Measurements from ENCODE around the gene KRT85.

KRT85 gene

DNA sequence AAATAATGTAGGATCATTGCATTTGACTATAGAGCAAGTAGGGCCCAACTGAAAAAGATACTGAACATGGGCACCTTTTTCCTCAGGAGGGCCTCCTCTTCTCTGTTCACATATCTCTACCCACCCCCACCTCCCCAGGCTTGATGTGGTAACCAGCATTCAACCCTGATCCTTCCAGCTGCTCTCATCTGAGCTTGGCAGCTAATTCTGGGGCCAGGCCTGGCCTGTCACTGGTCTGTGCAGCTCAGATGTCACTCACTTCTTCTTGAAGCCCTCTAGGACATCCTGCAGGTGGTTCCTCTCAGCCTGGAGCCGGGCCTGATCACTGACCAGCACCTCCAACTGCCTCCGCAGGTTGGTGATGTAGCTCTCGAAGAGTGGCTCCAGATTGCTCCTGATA is 16.1 kb upstream of the KRT85 start:
- H3K23ac ChIP-seq (ENCODE audit: low read length) = no peak overlapping the region
- no peak overlapping the region for H2AFZ ChIP-seq (ENCODE audit: insufficient read depth, low read length, poor library complexity)
- no peak overlapping the region for H3K27ac ChIP-seq (ENCODE audit: low read depth, low read length)
- no peak overlapping the region for H3K4ac ChIP-seq (ENCODE audit: low read depth, low read length)
- H2BK5ac ChIP-seq (ENCODE audit: low read depth, low read length, poor library complexity) = no peak overlapping the region
- H2BK120ac ChIP-seq (ENCODE audit: insufficient read depth, low read length, poor library complexity) = no peak overlapping the region
- no peaks in the 10 kb centered on the region for H3K79me1 ChIP-seq (ENCODE audit: low read length)
- no peaks in the 10 kb centered on the region for H3K79me2 ChIP-seq (ENCODE audit: control insufficient read depth, insufficient read depth, low read length, poor library complexity)
- H4K12ac ChIP-seq (ENCODE audit: low read depth, low read length) = no peak overlapping the region
- H2AK5ac ChIP-seq (ENCODE audit: low read length) = no peak overlapping the region
- peak in 1 of 2 donors; percentile 20 for DNase-seq
- no peak overlapping the region for H3K18ac ChIP-seq (ENCODE audit: low read length)
- H3K4me1 ChIP-seq (ENCODE audit: control insufficient read depth in 1 of 2, insufficient read depth in 2 of 2, low read length in 2 of 2) = no peaks in the 10 kb centered on the region
- no peaks in the 10 kb centered on the region for H3K27me3 ChIP-seq (ENCODE audit: insufficient read depth, low read length)
- H4K91ac ChIP-seq (ENCODE audit: low read depth, low read length) = no peak overlapping the region
- H3K4me3 ChIP-seq (ENCODE audit: low read depth, low read length) = no peak overlapping the region
- H3K36me3 ChIP-seq (ENCODE audit: control insufficient read depth in 1 of 2, insufficient read depth in 2 of 2, low read length in 2 of 2) = no peaks in the 10 kb centered on the region
- no peak overlapping the region for H4K8ac ChIP-seq (ENCODE audit: low read depth, low read length)
- WGBS (ENCODE audit: extremely low coverage, insufficient coverage, insufficient read length) = no CpG with 5 or more reads among the region's 3 CpGs
- H3K9me3 ChIP-seq (ENCODE audit: insufficient read depth, low read depth, low read length) = peaks cover 3% of the 10 kb centered on the region
- H3K9ac ChIP-seq (ENCODE audit: low read length) = no peak overlapping the region
- H3K4me2 ChIP-seq (ENCODE audit: low read length) = no peak overlapping the region
- H3K14ac ChIP-seq (ENCODE audit: low read length) = no peak overlapping the region
- no peak overlapping the region for H2BK12ac ChIP-seq (ENCODE audit: low read length)

DNA sequence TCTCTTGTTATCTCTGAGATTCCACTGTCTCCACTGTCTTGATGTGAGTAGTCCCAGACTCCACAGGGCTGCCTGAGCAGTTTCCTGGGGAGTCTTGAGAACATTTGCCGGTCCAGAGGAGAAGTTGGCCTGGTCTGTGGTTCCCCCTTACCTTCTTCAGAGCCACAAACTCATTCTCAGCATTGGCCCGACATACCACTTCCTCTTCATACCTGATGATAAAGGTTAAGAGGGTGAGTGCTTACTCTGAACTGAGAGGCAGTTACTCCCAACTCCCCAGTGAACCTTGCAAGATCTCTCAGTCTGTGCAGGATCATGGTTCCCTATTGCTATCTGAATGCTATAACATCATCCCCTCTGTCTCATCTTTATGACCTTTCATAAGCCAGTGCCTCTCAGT is 15.6 kb upstream of the KRT85 start:
- no peak overlapping the region for H2BK120ac ChIP-seq (ENCODE audit: insufficient read depth, low read length, poor library complexity)
- no peak overlapping the region for H2AFZ ChIP-seq (ENCODE audit: insufficient read depth, low read length, poor library complexity)
- no peak overlapping the region for H3K18ac ChIP-seq (ENCODE audit: low read length)
- peaks cover 3% of the 10 kb centered on the region for H3K9me3 ChIP-seq (ENCODE audit: insufficient read depth, low read depth, low read length)
- WGBS (ENCODE audit: extremely low coverage, insufficient coverage, insufficient read length) = no CpG with 5 or more reads among the region's 2 CpGs
- no peaks in the 10 kb centered on the region for H3K79me1 ChIP-seq (ENCODE audit: low read length)
- H4K12ac ChIP-seq (ENCODE audit: low read depth, low read length) = no peak overlapping the region
- H2BK5ac ChIP-seq (ENCODE audit: low read depth, low read length, poor library complexity) = no peak overlapping the region
- no peaks in the 10 kb centered on the region for H3K79me2 ChIP-seq (ENCODE audit: control insufficient read depth, insufficient read depth, low read length, poor library complexity)
- no peak overlapping the region for H3K23ac ChIP-seq (ENCODE audit: low read length)
- no peak overlapping the region for H2BK12ac ChIP-seq (ENCODE audit: low read length)
- no peaks in the 10 kb centered on the region for H3K36me3 ChIP-seq (ENCODE audit: control insufficient read depth in 1 of 2, insufficient read depth in 2 of 2, low read length in 2 of 2)
- no peak overlapping the region for H4K8ac ChIP-seq (ENCODE audit: low read depth, low read length)
- H3K4me2 ChIP-seq (ENCODE audit: low read length) = no peak overlapping the region
- no peak overlapping the region for H3K27ac ChIP-seq (ENCODE audit: low read depth, low read length)
- H3K4me1 ChIP-seq (ENCODE audit: control insufficient read depth in 1 of 2, insufficient read depth in 2 of 2, low read length in 2 of 2) = no peaks in the 10 kb centered on the region
- H3K4ac ChIP-seq (ENCODE audit: low read depth, low read length) = no peak overlapping the region
- H2AK5ac ChIP-seq (ENCODE audit: low read length) = no peak overlapping the region
- no peaks in the 10 kb centered on the region for H3K27me3 ChIP-seq (ENCODE audit: insufficient read depth, low read length)
- DNase-seq = no peak
- H4K91ac ChIP-seq (ENCODE audit: low read depth, low read length) = no peak overlapping the region
- H3K14ac ChIP-seq (ENCODE audit: low read length) = no peak overlapping the region
- H3K4me3 ChIP-seq (ENCODE audit: low read depth, low read length) = no peak overlapping the region
- no peak overlapping the region for H3K9ac ChIP-seq (ENCODE audit: low read length)

DNA sequence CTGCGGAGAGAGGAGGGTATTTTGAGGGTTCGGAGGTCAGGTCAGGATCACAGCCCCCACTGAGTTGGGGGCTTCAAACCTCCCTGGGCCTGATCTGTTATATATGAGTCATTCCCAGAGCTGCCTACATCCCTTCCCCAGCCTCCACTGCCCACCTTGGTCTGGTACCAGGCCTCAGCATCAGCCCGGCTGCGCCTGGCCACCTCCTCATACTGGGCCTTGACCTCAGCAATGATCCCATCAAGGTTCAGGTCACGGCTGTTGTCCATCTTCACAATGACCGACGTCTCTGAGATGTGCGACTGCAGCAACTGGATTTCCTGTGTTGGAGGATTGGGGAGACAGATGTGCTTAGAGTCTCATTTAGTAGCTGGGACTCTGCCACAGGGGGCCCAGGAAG is 13.9 kb upstream of the KRT85 start:
- H3K79me1 ChIP-seq (ENCODE audit: low read length) = no peaks in the 10 kb centered on the region
- H2AFZ ChIP-seq (ENCODE audit: insufficient read depth, low read length, poor library complexity) = no peak overlapping the region
- no peaks in the 10 kb centered on the region for H3K79me2 ChIP-seq (ENCODE audit: control insufficient read depth, insufficient read depth, low read length, poor library complexity)
- H2BK12ac ChIP-seq (ENCODE audit: low read length) = no peak overlapping the region
- H3K36me3 ChIP-seq (ENCODE audit: control insufficient read depth in 1 of 2, insufficient read depth in 2 of 2, low read length in 2 of 2) = no peaks in the 10 kb centered on the region
- no peaks in the 10 kb centered on the region for H3K27me3 ChIP-seq (ENCODE audit: insufficient read depth, low read length)
- WGBS (ENCODE audit: extremely low coverage, insufficient coverage, insufficient read length) = no CpG with 5 or more reads among the region's 8 CpGs
- H2AK5ac ChIP-seq (ENCODE audit: low read length) = no peak overlapping the region
- no peak overlapping the region for H3K23ac ChIP-seq (ENCODE audit: low read length)
- no peak overlapping the region for H4K8ac ChIP-seq (ENCODE audit: low read depth, low read length)
- no peak overlapping the region for H3K4me3 ChIP-seq (ENCODE audit: low read depth, low read length)
- no peak overlapping the region for H3K18ac ChIP-seq (ENCODE audit: low read length)
- H4K91ac ChIP-seq (ENCODE audit: low read depth, low read length) = no peak overlapping the region
- H4K12ac ChIP-seq (ENCODE audit: low read depth, low read length) = no peak overlapping the region
- DNase-seq = no peak
- no peak overlapping the region for H3K4me2 ChIP-seq (ENCODE audit: low read length)
- H3K9ac ChIP-seq (ENCODE audit: low read length) = no peak overlapping the region
- no peak overlapping the region for H3K27ac ChIP-seq (ENCODE audit: low read depth, low read length)
- no peak overlapping the region for H2BK120ac ChIP-seq (ENCODE audit: insufficient read depth, low read length, poor library complexity)
- no peak overlapping the region for H3K4ac ChIP-seq (ENCODE audit: low read depth, low read length)
- H3K9me3 ChIP-seq (ENCODE audit: insufficient read depth, low read depth, low read length) = peaks cover 3% of the 10 kb centered on the region
- no peak overlapping the region for H2BK5ac ChIP-seq (ENCODE audit: low read depth, low read length, poor library complexity)
- H3K14ac ChIP-seq (ENCODE audit: low read length) = no peak overlapping the region
- no peaks in the 10 kb centered on the region for H3K4me1 ChIP-seq (ENCODE audit: control insufficient read depth in 1 of 2, insufficient read depth in 2 of 2, low read length in 2 of 2)

DNA sequence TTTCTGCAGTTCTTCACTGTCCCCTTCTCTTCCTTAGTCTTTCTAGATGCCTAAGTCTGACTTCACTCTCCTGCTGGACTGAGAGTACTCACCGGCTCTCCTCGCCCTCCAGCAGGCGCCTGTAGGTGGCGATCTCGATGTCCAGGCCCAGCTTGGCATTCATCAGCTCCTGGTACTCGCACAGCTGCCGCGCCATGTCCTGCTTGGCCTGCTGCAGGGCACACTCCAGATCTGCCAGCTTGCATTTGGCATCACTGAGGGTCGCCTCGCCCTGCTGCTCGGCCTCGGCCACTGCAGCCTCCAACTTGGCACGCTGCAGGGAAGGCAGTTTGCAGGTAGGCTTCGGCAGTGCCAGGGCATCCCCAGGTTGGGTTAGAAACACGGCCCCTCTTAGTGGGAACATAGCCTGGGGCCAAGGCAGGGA is 13.0 kb upstream of the KRT85 start:
- Histone ChIP-seq H3K27me3 (ENCODE audit: insufficient read depth, low read length) (no peaks in the 10 kb centered on the region), H2BK120ac (ENCODE audit: insufficient read depth, low read length, poor library complexity) (no peak overlapping the region), H4K12ac (ENCODE audit: low read depth, low read length) (no peak overlapping the region), H2BK12ac (ENCODE audit: low read length) (no peak overlapping the region), H3K18ac (ENCODE audit: low read length) (no peak overlapping the region), H3K4me2 (ENCODE audit: low read length) (no peak overlapping the region), H4K8ac (ENCODE audit: low read depth, low read length) (no peak overlapping the region), H3K9me3 (ENCODE audit: insufficient read depth, low read depth, low read length) (peaks cover 3% of the 10 kb centered on the region), H4K91ac (ENCODE audit: low read depth, low read length) (no peak overlapping the region), H3K9ac (ENCODE audit: low read length) (no peak overlapping the region), H3K79me1 (ENCODE audit: low read length) (no peaks in the 10 kb centered on the region), H2AFZ (ENCODE audit: insufficient read depth, low read length, poor library complexity) (no peak overlapping the region), H3K4ac (ENCODE audit: low read depth, low read length) (no peak overlapping the region), H3K23ac (ENCODE audit: low read length) (no peak overlapping the region), H3K14ac (ENCODE audit: low read length) (no peak overlapping the region), H3K27ac (ENCODE audit: low read depth, low read length) (no peak overlapping the region), H3K4me3 (ENCODE audit: low read depth, low read length) (no peak overlapping the region), H3K36me3 (ENCODE audit: control insufficient read depth in 1 of 2, insufficient read depth in 2 of 2, low read length in 2 of 2) (no peaks in the 10 kb centered on the region), H3K79me2 (ENCODE audit: control insufficient read depth, insufficient read depth, low read length, poor library complexity) (no peaks in the 10 kb centered on the region), H2BK5ac (ENCODE audit: low read depth, low read length, poor library complexity) (no peak overlapping the region), H3K4me1 (ENCODE audit: control insufficient read depth in 1 of 2, insufficient read depth in 2 of 2, low read length in 2 of 2) (no peaks in the 10 kb centered on the region), H2AK5ac (ENCODE audit: low read length) (no peak overlapping the region)
- DNase-seq = peak; percentile 34 to 63
- WGBS (ENCODE audit: extremely low coverage, insufficient coverage, insufficient read length) = no CpG with 5 or more reads among the region's 15 CpGs

All from trophoblast cell (in vitro differentiated cells and primary cell).